ENCODE results near the gene SARDH. TPM values are rescaled to one million over a fixed set of nuclear protein-coding genes. Genes with fewer than 3 reads are reported as not detected.
A peak's percentile ranks its signal among the peaks of the same experiment; 100 is the strongest.

Gene SARDH
- total RNA-seq, 4 donors from 2014 or later, result 2.9 to 16.4 (median 5.9) TPM

- H3K27ac ChIP-seq, result peak overlapping the region in 2 of 4 donors; percentile 57 to 68
- TF ChIP-seq POLR2A (IDR thresholded peaks at IDR 0.05) (no peak), EP300 (IDR thresholded peaks at IDR 0.05) (peak in 1 of 2 donors; percentile 43)
- H3K4me1 ChIP-seq, result peaks cover 0 to 29% (median 15%) of the 10 kb centered on the region in 4 donors
- H3K36me3 ChIP-seq, result peaks cover 0 to 13% (median 0%) of the 10 kb centered on the region in 3 donors
- H3K4me3 ChIP-seq, result no peak overlapping the region
- DNase-seq (ENCODE audit: low spot score in 2 of 2), result peak in 1 of 2 donors; percentile 17
- 56 to 60% methylated on average over 12 to 15 of the region's 15 CpGs for WGBS, 2 donors
- no peaks in the 10 kb centered on the region for H3K27me3 ChIP-seq
- H3K9me3 ChIP-seq, result no peaks in the 10 kb centered on the region
Observed at GRCh38 chr9:133714606-133715294, 23.4 kb downstream of the SARDH start.

GRCh38 chr9:133713960-133714495 is 24.1 kb downstream of the SARDH start:
- Histone ChIP-seq H3K9me3 (no peaks in the 10 kb centered on the region), H3K27ac (no peak overlapping the region), H3K36me3 (peaks cover 0 to 13% (median 0%) of the 10 kb centered on the region in 3 donors), H3K4me1 (peaks cover 0 to 29% (median 15%) of the 10 kb centered on the region in 4 donors), H3K4me3 (no peak overlapping the region), H3K27me3 (no peaks in the 10 kb centered on the region)
- no peak for DNase-seq (ENCODE audit: low spot score in 2 of 2)
- no peak for TF ChIP-seq CTCF (IDR thresholded peaks at IDR 0.05)
- no peak for TF ChIP-seq POLR2A (IDR thresholded peaks at IDR 0.05)
- TF ChIP-seq EP300 (IDR thresholded peaks at IDR 0.05), result no peak
- 85 to 86% methylated on average over 18 of the region's 18 CpGs for WGBS, 2 donors

- H3K27ac ChIP-seq, result no peak overlapping the region
- no peak overlapping the region for H3K4me3 ChIP-seq
- no peaks in the 10 kb centered on the region for H3K9me3 ChIP-seq
- H3K27me3 ChIP-seq, result no peaks in the 10 kb centered on the region
- no peak for TF ChIP-seq POLR2A (IDR thresholded peaks at IDR 0.05)
- TF ChIP-seq CTCF (IDR thresholded peaks at IDR 0.05), result no peak
- no peak for TF ChIP-seq EP300 (IDR thresholded peaks at IDR 0.05)
- DNase-seq (ENCODE audit: low spot score in 2 of 2), result no peak
- H3K4me1 ChIP-seq, result peaks cover 0 to 31% (median 15%) of the 10 kb centered on the region in 4 donors
- H3K36me3 ChIP-seq, result peaks cover 0 to 13% (median 0%) of the 10 kb centered on the region in 3 donors
- WGBS, 2 donors, result 78 to 79% methylated on average over 20 to 24 of the region's 25 CpGs
Observed at GRCh38 chr9:133713150-133713959, 24.8 kb downstream of the SARDH start.

- H3K4me1 ChIP-seq, result peaks cover 0 to 40% (median 16%) of the 10 kb centered on the region in 4 donors
- H3K36me3 ChIP-seq, result peaks cover 0 to 13% (median 0%) of the 10 kb centered on the region in 3 donors
- WGBS, 2 donors, result 92 to 93% methylated on average over 15 to 22 of the region's 22 CpGs
- DNase-seq (ENCODE audit: low spot score in 2 of 2), result no peak
- H3K27ac ChIP-seq, result no peak overlapping the region
- TF ChIP-seq POLR2A (IDR thresholded peaks at IDR 0.05) (no peak), EP300 (IDR thresholded peaks at IDR 0.05) (no peak), CTCF (IDR thresholded peaks at IDR 0.05) (no peak)
- H3K9me3 ChIP-seq, result no peaks in the 10 kb centered on the region
- no peak overlapping the region for H3K4me3 ChIP-seq
- H3K27me3 ChIP-seq, result no peaks in the 10 kb centered on the region
Observed at GRCh38 chr9:133712221-133713100, 25.7 kb downstream of the SARDH start.

All from tibial nerve (tissue), 4 donors.